Liver (tissue), 9 donors: Measurements from ENCODE around the gene DBN1. TPM values are rescaled to one million over a fixed set of nuclear protein-coding genes. Genes with fewer than 3 reads are reported as not detected.

Source experiments
- DNase-seq: peaks from one replicate; pipeline ENCODE4 v3.0.0-alpha.2; 2017; ENCODE audit warnings: low spot score
- H3K27ac ChIP-seq, 2 donors: one replicate each; pipeline ENCODE4 v1.7.0; 2013; ENCODE audit warnings: inconsistent platforms in 2 of 2, low read length in 2 of 2, control low read depth in 1 of 2, low read depth in 1 of 2, mild to moderate bottlenecking in 1 of 2
- H3K27me3 ChIP-seq, 4 donors: one replicate each; pipeline versions ENCODE4 v1.6.1 to v1.7.0; 2013; ENCODE audit warnings: low read length in 3 of 4, inconsistent platforms in 1 of 4, mild to moderate bottlenecking in 1 of 4, moderate library complexity in 1 of 4; ENCODE audit not compliant: control insufficient read depth in 4 of 4, insufficient read depth in 4 of 4
- H3K36me3 ChIP-seq, 4 donors: one replicate each; pipeline versions ENCODE4 v1.6.1 to v1.7.0; 2013; ENCODE audit warnings: low read length in 3 of 4, mild to moderate bottlenecking in 3 of 4, low read depth in 1 of 4, moderate library complexity in 1 of 4; ENCODE audit not compliant: control insufficient read depth in 4 of 4, insufficient read depth in 3 of 4
- H3K4me1 ChIP-seq, 4 donors: one replicate each; pipeline versions ENCODE4 v1.6.1 to v1.7.0; 2013; ENCODE audit warnings: low read length in 3 of 4, mild to moderate bottlenecking in 3 of 4, moderate library complexity in 1 of 4; ENCODE audit not compliant: control insufficient read depth in 4 of 4, insufficient read depth in 4 of 4
- H3K4me3 ChIP-seq, 3 donors: one replicate each; pipeline versions ENCODE4 v1.6.1 to v1.7.0; 2013; ENCODE audit warnings: low read length in 3 of 3, control low read depth in 1 of 3, low read depth in 1 of 3, mild to moderate bottlenecking in 1 of 3
- H3K9ac ChIP-seq, 2 donors: one replicate each; pipeline ENCODE4 v1.7.0; 2013; ENCODE audit warnings: low read length in 2 of 2, mild to moderate bottlenecking in 2 of 2, moderate library complexity in 2 of 2, control low read depth in 1 of 2, low read depth in 1 of 2
- H3K9me3 ChIP-seq, 4 donors: one replicate each; pipeline versions ENCODE4 v1.6.1 to v1.7.0; 2013; ENCODE audit warnings: low read length in 3 of 4; ENCODE audit not compliant: control insufficient read depth in 4 of 4
- EGR1 ChIP-seq, 2 donors: IDR thresholded peaks; 2 replicates each; pipeline ENCODE4 v1.6.1; 2016 to 2018; ENCODE audit warnings: antibody characterized with exemption in 2 of 2, low read depth in 2 of 2
- FOXA1 ChIP-seq: IDR thresholded peaks from 2 replicates; pipeline ENCODE4 v1.6.1; 2016; ENCODE audit warnings: antibody characterized with exemption
- HNF4A ChIP-seq, 2 donors: conservative IDR thresholded peaks; 2 replicates each; pipeline ENCODE4 v1.6.1; 2016; ENCODE audit warnings: antibody characterized with exemption in 2 of 2, mild to moderate bottlenecking in 2 of 2
- HNF4G ChIP-seq: IDR thresholded peaks from 2 replicates; pipeline ENCODE4 v1.6.1; 2016; ENCODE audit warnings: antibody characterized with exemption
- NR2F2 ChIP-seq: IDR thresholded peaks from 2 replicates; pipeline ENCODE4 v1.6.1; 2016; ENCODE audit warnings: antibody characterized with exemption
- REST ChIP-seq: IDR thresholded peaks from 2 replicates; pipeline ENCODE4 v1.6.1; 2016; ENCODE audit warnings: antibody characterized with exemption, mild to moderate bottlenecking
- RXRA ChIP-seq, 2 donors: IDR thresholded peaks; 2 replicates each; pipeline ENCODE4 v1.6.1; 2017 to 2018; ENCODE audit warnings: antibody characterized with exemption in 2 of 2, mild to moderate bottlenecking in 1 of 2
- TAF1 ChIP-seq: conservative IDR thresholded peaks from 2 replicates; pipeline ENCODE4 v1.6.1; 2016; ENCODE audit warnings: antibody characterized with exemption, mild to moderate bottlenecking
- YY1 ChIP-seq: IDR thresholded peaks from 2 replicates; pipeline ENCODE4 v1.6.1; 2016; ENCODE audit warnings: antibody characterized with exemption, mild to moderate bottlenecking
- WGBS: extraction: QIAGEN DNeasy Blood & Tissue Kit; methylation state at CpG from one replicate; pipeline ENCODE4 v1.1.7; 2013; 5-methylcytosine and 5-hydroxymethylcytosine counted together
- polyA plus RNA-seq, 2 donors: library from polyadenylated mRNA; stranded (reverse) in 1 of 2; unstranded in 1 of 2; fragments of 200-250 nt in 1 of 2; fragments of >200 nt in 1 of 2; fragmentation: Nextera tagmentation in 1 of 2; extraction: Ambion mirVana in 1 of 2; gene quantifications; one replicate each; pipeline versions ENCODE4 v1.2.1 to v1.2.3, GENCODE V29; 2013 to 2015
- total RNA-seq, 2 donors: library from RNA; depleted of rRNA; stranded (reverse); fragments of >200 nt; gene quantifications; one replicate each; pipeline ENCODE4 v1.2.3, GENCODE V29; 2014
- TF ChIP-seq, protein P1 (sequence below): fragments of 150-350 bp; IDR thresholded peaks from 2 replicates; pipeline ENCODE4 v1.5.1; 2017; ENCODE audit warnings: improper control_type of control experiment, low read depth, low read length; ENCODE audit not compliant: missing input control
- TF ChIP-seq, protein P2 (sequence below): IDR thresholded peaks from 2 replicates; pipeline ENCODE4 v1.6.1; 2016; ENCODE audit warnings: antibody characterized with exemption
- donor health status: healthy.
- donor health status: healthy.
- donor health status: healthy.
- donor health status: healthy.
- donor health status: healthy.

Gene DBN1
- total and polyA plus RNA-seq, 4 donors = 1.5 to 4.9 (median 2.0) TPM

DNA sequence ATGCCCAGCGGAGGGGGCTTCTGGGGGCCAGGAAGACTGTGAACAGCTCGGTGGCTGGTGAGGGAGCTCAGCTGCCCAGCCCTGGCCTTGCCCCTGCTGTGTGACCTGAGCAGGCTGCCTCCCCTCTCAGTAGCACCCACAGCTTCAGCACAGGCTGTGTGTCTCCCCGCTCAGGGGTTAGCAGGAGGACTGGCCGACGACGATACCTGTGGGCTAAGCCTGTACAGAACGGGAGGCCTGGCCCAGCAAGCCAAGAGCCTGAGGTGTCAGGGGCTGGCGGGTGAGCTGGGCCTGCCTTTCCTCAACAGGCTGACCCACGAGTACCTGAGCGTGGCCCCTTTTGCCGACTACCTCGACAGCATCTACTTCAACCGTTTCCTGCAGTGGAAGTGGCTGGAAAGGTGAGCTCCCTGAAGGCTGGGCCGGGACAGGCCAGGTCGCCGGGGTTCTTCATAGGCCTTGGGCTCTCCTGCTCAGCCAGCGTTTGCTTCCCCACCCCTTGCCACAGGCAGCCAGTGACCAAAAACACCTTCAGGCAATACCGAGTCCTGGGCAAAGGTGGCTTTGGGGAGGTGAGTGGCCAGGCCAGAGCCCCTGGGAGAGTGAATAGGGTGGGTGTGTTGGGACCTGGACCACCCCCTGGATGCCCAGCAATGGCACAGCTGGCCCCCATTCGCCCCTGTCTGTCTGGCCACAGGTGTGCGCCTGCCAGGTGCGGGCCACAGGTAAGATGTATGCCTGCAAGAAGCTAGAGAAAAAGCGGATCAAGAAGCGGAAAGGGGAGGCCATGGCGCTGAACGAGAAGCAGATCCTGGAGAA is 40.4 kb downstream of the DBN1 start:
- DNase-seq = no peak
- peaks cover 6 to 27% (median 19%) of the 10 kb centered on the region in 4 donors for H3K36me3 ChIP-seq
- peaks cover 0 to 8% (median 2%) of the 10 kb centered on the region in 4 donors for H3K4me1 ChIP-seq
- no peak overlapping the region for H3K4me3 ChIP-seq
- no peak overlapping the region for H3K9ac ChIP-seq
- H3K27ac ChIP-seq = no peak overlapping the region
- no peaks in the 10 kb centered on the region for H3K9me3 ChIP-seq
- WGBS = 93% methylated on average over 25 of the region's 25 CpGs
- no peaks in the 10 kb centered on the region for H3K27me3 ChIP-seq
- no peak for TF ChIP-seq TAF1
- TF ChIP-seq RXRA (IDR thresholded peaks at IDR 0.05) = no peak
- no peak for TF ChIP-seq EGR1 (IDR thresholded peaks at IDR 0.05; ENCODE audit: low read depth in 2 of 2)
- no peak for TF ChIP-seq REST
- TF ChIP-seq FOXA1 = no peak
- TF ChIP-seq NR2F2 = no peak
- TF ChIP-seq YY1 = no peak
- no peak for TF ChIP-seq HNF4A (conservative IDR thresholded peaks at IDR 0.05)

- DNase-seq = no peak
- H3K4me3 ChIP-seq = no peak overlapping the region
- H3K27me3 ChIP-seq = no peaks in the 10 kb centered on the region
- no peak overlapping the region for H3K9ac ChIP-seq
- no peaks in the 10 kb centered on the region for H3K9me3 ChIP-seq
- TF ChIP-seq, protein P1, sequence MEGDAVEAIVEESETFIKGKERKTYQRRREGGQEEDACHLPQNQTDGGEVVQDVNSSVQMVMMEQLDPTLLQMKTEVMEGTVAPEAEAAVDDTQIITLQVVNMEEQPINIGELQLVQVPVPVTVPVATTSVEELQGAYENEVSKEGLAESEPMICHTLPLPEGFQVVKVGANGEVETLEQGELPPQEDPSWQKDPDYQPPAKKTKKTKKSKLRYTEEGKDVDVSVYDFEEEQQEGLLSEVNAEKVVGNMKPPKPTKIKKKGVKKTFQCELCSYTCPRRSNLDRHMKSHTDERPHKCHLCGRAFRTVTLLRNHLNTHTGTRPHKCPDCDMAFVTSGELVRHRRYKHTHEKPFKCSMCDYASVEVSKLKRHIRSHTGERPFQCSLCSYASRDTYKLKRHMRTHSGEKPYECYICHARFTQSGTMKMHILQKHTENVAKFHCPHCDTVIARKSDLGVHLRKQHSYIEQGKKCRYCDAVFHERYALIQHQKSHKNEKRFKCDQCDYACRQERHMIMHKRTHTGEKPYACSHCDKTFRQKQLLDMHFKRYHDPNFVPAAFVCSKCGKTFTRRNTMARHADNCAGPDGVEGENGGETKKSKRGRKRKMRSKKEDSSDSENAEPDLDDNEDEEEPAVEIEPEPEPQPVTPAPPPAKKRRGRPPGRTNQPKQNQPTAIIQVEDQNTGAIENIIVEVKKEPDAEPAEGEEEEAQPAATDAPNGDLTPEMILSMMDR = no peak
- TF ChIP-seq HNF4G = no peak
- TF ChIP-seq, protein P2, sequence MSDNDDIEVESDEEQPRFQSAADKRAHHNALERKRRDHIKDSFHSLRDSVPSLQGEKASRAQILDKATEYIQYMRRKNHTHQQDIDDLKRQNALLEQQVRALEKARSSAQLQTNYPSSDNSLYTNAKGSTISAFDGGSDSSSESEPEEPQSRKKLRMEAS = no peak
- peak overlapping the region in 1 of 2 donors; percentile 55 for H3K27ac ChIP-seq
- H3K4me1 ChIP-seq = peaks cover 0 to 15% (median 9%) of the 10 kb centered on the region in 4 donors
- H3K36me3 ChIP-seq = peaks cover 6 to 23% (median 14%) of the 10 kb centered on the region in 4 donors
- WGBS = 86% methylated on average over 18 of the region's 18 CpGs
Observed at GRCh38 chr5:177432143-177432838, 41.1 kb downstream of the DBN1 start.
